Sigmoid colon (tissue), 7 donors: ENCODE data around the gene SMURF2. TPM values are rescaled to one million over a fixed set of nuclear protein-coding genes. Genes with fewer than 3 reads are reported as not detected.

Experiments used
- DNase-seq: peaks from one replicate; pipeline ENCODE4 v3.0.0-alpha.2; 2019
- H3K27ac ChIP-seq, 4 donors: fragments of 200-600 bp; sonication (generic); one replicate each; pipeline ENCODE4 v1.5.1; 2016 to 2019; ENCODE audit warnings: mild to moderate bottlenecking in 1 of 4
- H3K27me3 ChIP-seq, 3 donors: fragments of 200-600 bp; sonication (generic); one replicate each; pipeline ENCODE4 v1.5.1; 2019; ENCODE audit warnings: mild to moderate bottlenecking in 1 of 3
- H3K36me3 ChIP-seq, 4 donors: fragments of 200-600 bp; sonication (generic); one replicate each; pipeline ENCODE4 v1.5.1; 2016 to 2019
- H3K4me1 ChIP-seq, 4 donors: fragments of 200-600 bp; sonication (generic); one replicate each; pipeline ENCODE4 v1.5.1; 2017 to 2019
- H3K4me3 ChIP-seq, 4 donors: fragments of 200-600 bp; sonication (generic); one replicate each; pipeline ENCODE4 v1.5.1; 2017 to 2019; ENCODE audit warnings: mild to moderate bottlenecking in 2 of 4, moderate library complexity in 1 of 4
- H3K9me3 ChIP-seq, 4 donors: fragments of 200-600 bp in 3 of 4; sonication (generic) in 3 of 4; one replicate each; pipeline versions ENCODE4 v1.5.1 to v1.6.1; 2013 to 2019
- CTCF ChIP-seq, 4 experiments: fragments of 450-650 bp in 3 of 4; fragments of 200-600 bp in 1 of 4; IDR thresholded peaks; one replicate each; pipeline ENCODE4 v1.5.1; 2016 to 2019; ENCODE audit warnings: antibody characterized with exemption in 4 of 4, mild to moderate bottlenecking in 3 of 4, moderate library complexity in 2 of 4
- EP300 ChIP-seq, 4 donors: sonication (generic); formaldehyde crosslinking; IDR thresholded peaks; one replicate each; pipeline ENCODE4 v1.6.1; 2017; ENCODE audit warnings: antibody characterized with exemption in 4 of 4
- POLR2A ChIP-seq, 2 donors: fragments of 450-650 bp; IDR thresholded peaks; one replicate each; pipeline ENCODE4 v1.6.1; 2016; ENCODE audit warnings: antibody characterized with exemption in 2 of 2, mild to moderate bottlenecking in 2 of 2, moderate library complexity in 2 of 2
- POLR2AphosphoS5 ChIP-seq, 4 donors: sonication (generic); formaldehyde crosslinking; IDR thresholded peaks; one replicate each; pipeline ENCODE4 v1.6.1; 2017; ENCODE audit warnings: antibody characterized with exemption in 4 of 4
- WGBS, 2 donors: extraction: QIAGEN DNeasy Blood & Tissue Kit; methylation state at CpG; one replicate each; pipeline ENCODE4 v1.1.7; 2013; 5-methylcytosine and 5-hydroxymethylcytosine counted together
- intact Hi-C: fragments of 100-400 bp; cut with DNase I; formaldehyde crosslinking; loops from one replicate; pipeline ENCODE4 v1.15.1; 2023
- polyA plus RNA-seq, 3 donors: library from polyadenylated mRNA; stranded (reverse); fragments of 200-250 nt; gene quantifications; one replicate each; pipeline ENCODE4 v1.2.3, GENCODE V29; 2013
- total RNA-seq, 4 donors: library from RNA; depleted of rRNA; stranded (reverse); fragments of >200 nt; gene quantifications; one replicate each; pipeline ENCODE4 v1.1.0, GENCODE V29; 2016
- donor health status: healthy with polysubstance abuse.
- donor health status: Bipolar disorder and iron deficiency.
- donor health status: healthy.

The SMURF2 gene
- total and polyA plus RNA-seq, 7 donors = 5.8 to 30.2 (median 23.8) TPM

- H3K4me3 ChIP-seq = no peak overlapping the region
- H3K4me1 ChIP-seq = peaks cover 0 to 74% (median 56%) of the 10 kb centered on the region in 4 donors
- TF ChIP-seq POLR2A (IDR thresholded peaks at IDR 0.05) = no peak
- TF ChIP-seq CTCF (IDR thresholded peaks at IDR 0.05) = no peak
- peak in 1 of 4 donors; percentile 3 for TF ChIP-seq POLR2AphosphoS5 (IDR thresholded peaks at IDR 0.05)
- no peak for TF ChIP-seq EP300 (IDR thresholded peaks at IDR 0.05)
- intact Hi-C loops = loop anchor here (10.0 kb wide), 1 partner anchor 356 kb away; no protein-coding TSS in a partner anchor
- no peaks in the 10 kb centered on the region for H3K27me3 ChIP-seq
- 86 to 91% methylated on average over 11 of the region's 11 CpGs for WGBS, 2 donors
- peaks cover 50 to 71% (median 62%) of the 10 kb centered on the region in 4 donors for H3K36me3 ChIP-seq
- H3K9me3 ChIP-seq = no peaks in the 10 kb centered on the region
- H3K27ac ChIP-seq = peak overlapping the region in 2 of 4 donors; percentile 2 to 4
- DNase-seq = no peak
These were observed 161.0 kb downstream of the SMURF2 start for GRCh38 chr17:64500862-64501765.

GRCh38 chr17:64500487-64500859, 161.6 kb downstream of the SMURF2 start:
- intact Hi-C loops = loop anchor here (10.0 kb wide), 1 partner anchor 356 kb away; no protein-coding TSS in a partner anchor
- Histone ChIP-seq H3K27ac (peak overlapping the region in 1 of 4 donors; percentile 5), H3K36me3 (peaks cover 50 to 71% (median 62%) of the 10 kb centered on the region in 4 donors), H3K4me3 (no peak overlapping the region), H3K9me3 (no peaks in the 10 kb centered on the region), H3K27me3 (no peaks in the 10 kb centered on the region), H3K4me1 (peaks cover 0 to 81% (median 62%) of the 10 kb centered on the region in 4 donors)
- DNase-seq = no peak
- 91 to 94% methylated on average over 8 of the region's 8 CpGs for WGBS, 2 donors
- TF ChIP-seq CTCF (IDR thresholded peaks at IDR 0.05) (no peak), EP300 (IDR thresholded peaks at IDR 0.05) (no peak), POLR2A (IDR thresholded peaks at IDR 0.05) (no peak), POLR2AphosphoS5 (IDR thresholded peaks at IDR 0.05) (no peak)

- 87 to 88% methylated on average over 6 of the region's 6 CpGs for WGBS, 2 donors
- no peaks in the 10 kb centered on the region for H3K27me3 ChIP-seq
- no peak overlapping the region for H3K4me3 ChIP-seq
- peak overlapping the region in 1 of 4 donors; percentile 5 for H3K27ac ChIP-seq
- intact Hi-C loops = loop anchor here (10.0 kb wide), 1 partner anchor 355 kb away; no protein-coding TSS in a partner anchor
- TF ChIP-seq POLR2AphosphoS5 (IDR thresholded peaks at IDR 0.05) (peak in 1 of 4 donors; percentile 30), CTCF (IDR thresholded peaks at IDR 0.05) (no peak)
- peaks cover 50 to 71% (median 62%) of the 10 kb centered on the region in 4 donors for H3K36me3 ChIP-seq
- H3K9me3 ChIP-seq = no peaks in the 10 kb centered on the region
- peaks cover 0 to 86% (median 68%) of the 10 kb centered on the region in 4 donors for H3K4me1 ChIP-seq
- no peak for DNase-seq
These were observed 162.2 kb downstream of the SMURF2 start for GRCh38 chr17:64499805-64500486.

- Histone ChIP-seq H3K27me3 (no peaks in the 10 kb centered on the region), H3K9me3 (no peaks in the 10 kb centered on the region), H3K4me1 (peaks cover 0 to 87% (median 62%) of the 10 kb centered on the region in 4 donors), H3K36me3 (peaks cover 40 to 59% (median 55%) of the 10 kb centered on the region in 4 donors), H3K4me3 (no peak overlapping the region), H3K27ac (peak overlapping the region in 3 of 4 donors; percentile 76 to 87 (median 86))
- intact Hi-C loops = no loop called here
- DNase-seq = no peak
- TF ChIP-seq POLR2A (IDR thresholded peaks at IDR 0.05) (no peak), POLR2AphosphoS5 (IDR thresholded peaks at IDR 0.05) (peak in 1 of 4 donors; percentile 17), CTCF (IDR thresholded peaks at IDR 0.05) (no peak), EP300 (IDR thresholded peaks at IDR 0.05) (no peak)
- 53 to 67% methylated on average over 7 of the region's 7 CpGs for WGBS, 2 donors
These were observed 163.6 kb downstream of the SMURF2 start for GRCh38 chr17:64498308-64499203.
